HepG2 (cell line): Measurements from ENCODE around the gene AJUBA. TPM values are rescaled to one million over a fixed set of nuclear protein-coding genes. Genes with fewer than 3 reads are reported as not detected.

Experiments used
- AKNA ChIP-seq: sonication (generic); formaldehyde crosslinking; IDR thresholded peaks from 2 replicates; pipeline ENCODE4 v1.4.0; 2020; ENCODE audit warnings: missing genetic modification reagents, borderline replicate concordance
- ATF2 ChIP-seq: sonication (generic); formaldehyde crosslinking; IDR thresholded peaks from 2 replicates; pipeline ENCODE4 v1.4.0; 2020; ENCODE audit warnings: missing genetic modification reagents
- ATF7 ChIP-seq, 2 experiments: fragments of 450-650 bp in 1 of 2; sonication (generic) in 1 of 2; formaldehyde crosslinking in 1 of 2; IDR thresholded peaks; 2 replicates each; pipeline versions ENCODE4 v1.4.0 to v1.6.1; 2016 to 2020; ENCODE audit warnings: antibody characterized with exemption in 1 of 2, mild to moderate bottlenecking in 1 of 2, missing genetic modification reagents in 1 of 2
- ETV5 ChIP-seq: IDR thresholded peaks from 2 replicates; pipeline ENCODE4 v1.6.1; 2018; ENCODE audit warnings: missing biosample characterization, missing genetic modification reagents, inconsistent platforms, borderline replicate concordance
- ETV6 ChIP-seq: sonication (generic); formaldehyde crosslinking; conservative IDR thresholded peaks from 2 replicates; pipeline ENCODE4 v1.4.0; 2020; ENCODE audit warnings: missing genetic modification reagents
- HCFC1 ChIP-seq: fragments of 150-350 bp; IDR thresholded peaks from 2 replicates; pipeline ENCODE4 v1.6.1; 2014; ENCODE audit warnings: low read depth, low read length
- HOMEZ ChIP-seq: IDR thresholded peaks from 2 replicates; pipeline ENCODE4 v1.6.1; 2016; ENCODE audit warnings: low read depth
- IRX3 ChIP-seq: sonication (generic); formaldehyde crosslinking; IDR thresholded peaks from 2 replicates; pipeline ENCODE4 v1.8.1; 2023; ENCODE audit warnings: mild to moderate bottlenecking, low read depth, missing genetic modification reagents, borderline replicate concordance
- ISL2 ChIP-seq: sonication (generic); formaldehyde crosslinking; IDR thresholded peaks from 2 replicates; pipeline ENCODE4 v1.5.0; 2020; ENCODE audit warnings: missing genetic modification reagents
- RNF2 ChIP-seq: fragments of 450-650 bp; conservative IDR thresholded peaks from 2 replicates; pipeline ENCODE4 v1.6.1; 2016; ENCODE audit warnings: low read depth
- SAFB2 ChIP-seq: sonication (generic); formaldehyde crosslinking; IDR thresholded peaks from 2 replicates; pipeline ENCODE4 v1.5.1; 2020; ENCODE audit warnings: missing genetic modification reagents, low read depth, mild to moderate bottlenecking, borderline replicate concordance
- SPEN ChIP-seq: sonication (generic); formaldehyde crosslinking; IDR thresholded peaks from 2 replicates; pipeline ENCODE4 v1.5.1; 2020; ENCODE audit warnings: low read depth, mild to moderate bottlenecking, missing genetic modification reagents
- TIGD3 ChIP-seq: sonication (generic); formaldehyde crosslinking; IDR thresholded peaks from 2 replicates; pipeline ENCODE4 v1.5.1; 2020; ENCODE audit warnings: mild to moderate bottlenecking, missing genetic modification reagents, borderline replicate concordance
- TP53 ChIP-seq: sonication (generic); formaldehyde crosslinking; conservative IDR thresholded peaks from 2 replicates; pipeline ENCODE4 v1.4.0; 2020; ENCODE audit warnings: missing genetic modification reagents
- WIZ ChIP-seq: sonication (generic); formaldehyde crosslinking; IDR thresholded peaks from 2 replicates; pipeline ENCODE4 v1.5.1; 2020; ENCODE audit warnings: mild to moderate bottlenecking, missing genetic modification reagents
- ZFP36L2 ChIP-seq: sonication (generic); formaldehyde crosslinking; IDR thresholded peaks from 2 replicates; pipeline ENCODE4 v1.4.0; 2020; ENCODE audit warnings: missing genetic modification reagents
- ZFY ChIP-seq: sonication (generic); formaldehyde crosslinking; IDR thresholded peaks from 2 replicates; pipeline ENCODE4 v1.4.0; 2020; ENCODE audit warnings: missing genetic modification reagents
- ZNF101 ChIP-seq: sonication (generic); formaldehyde crosslinking; IDR thresholded peaks from 2 replicates; pipeline ENCODE4 v1.4.0; 2020; ENCODE audit warnings: mild to moderate bottlenecking, low read depth, missing genetic modification reagents, borderline replicate concordance
- ZNF124 ChIP-seq: sonication (generic); formaldehyde crosslinking; IDR thresholded peaks from 2 replicates; pipeline ENCODE4 v1.4.0; 2020; ENCODE audit warnings: missing genetic modification reagents
- polyA plus RNA-seq, 8 experiments: library from polyadenylated mRNA; depleted of rRNA in 3 of 8; stranded (reverse) in 7 of 8; unstranded in 1 of 8; fragments of >200 nt; fragmentation: Illumina TruSeq in 4 of 8; extraction: Trizol in 4 of 8; gene quantifications; 2 replicates each; pipeline versions ENCODE4 v1.2.1 to v1.2.3, GENCODE V29; 2011 to 2016; ENCODE audit warnings: low read depth in 4 of 8, missing spikeins in 1 of 8, mixed read lengths in 1 of 8; ENCODE audit not compliant: insufficient read depth in 1 of 8
- total RNA-seq, 5 experiments: library from RNA; depleted of rRNA; stranded (reverse); fragments of >200 nt; fragmentation: Illumina TruSeq; extraction: Trizol; gene quantifications; 2 replicates each; pipeline ENCODE4 v1.2.3, GENCODE V29; 2016; ENCODE audit warnings: low read depth in 1 of 5

The AJUBA gene
- total and polyA plus RNA-seq, 2 of the 13 experiments (the other 11 are each of a cell fraction or from before 2014, with no cell fraction given) = 157 to 241 TPM

GRCh38 chr14:22929104-22929960 is 53.0 kb downstream of the AJUBA start, which contains the start of gene PRMT5 (continued):
- peak; percentile 89; the same call in 1 of the 2 replicates for TF ChIP-seq ZFP36L2 (CRISPR knock-in tag)
- TF ChIP-seq ZFY (CRISPR knock-in tag) = peak; percentile 79
- TF ChIP-seq RNF2 = peak; percentile 33; the same call in 1 of the 2 replicates
- TF ChIP-seq ETV5 = peak; percentile 74; the same call in 1 of the 2 replicates
- peak; percentile 99 for TF ChIP-seq HOMEZ (CRISPR knock-in tag)
- TF ChIP-seq ZNF101 (CRISPR knock-in tag) = peak; percentile 64; the same call in 1 of the 2 replicates
- peak; percentile 89; the same call in 1 of the 2 replicates for TF ChIP-seq WIZ
- TF ChIP-seq ETV6 = peak; percentile 77
- TF ChIP-seq TP53 (CRISPR knock-in tag) = peak; percentile 97
- TF ChIP-seq AKNA (CRISPR knock-in tag) = peak; percentile 91; the same call in 1 of the 2 replicates
- TF ChIP-seq HCFC1 = peak; percentile 58; the same call in 1 of the 2 replicates
- TF ChIP-seq ZNF124 (CRISPR knock-in tag) = peak; percentile 100
- peak; percentile 94 for TF ChIP-seq ISL2 (CRISPR knock-in tag)
- TF ChIP-seq ATF7 (IDR thresholded peaks at IDR 0.05) = no peak
- peak; percentile 90 for TF ChIP-seq ATF7 (CRISPR knock-in tag; IDR thresholded peaks at IDR 0.05)
- peak; percentile 97 for TF ChIP-seq ATF2 (CRISPR knock-in tag)
- peak; percentile 90 for TF ChIP-seq SPEN (CRISPR knock-in tag)
- TF ChIP-seq TIGD3 (CRISPR knock-in tag) = peak; percentile 96; the same call in 1 of the 2 replicates
- TF ChIP-seq SAFB2 (CRISPR knock-in tag) = peak; percentile 100
- peak; percentile 93; the same call in 1 of the 2 replicates for TF ChIP-seq IRX3
